ENCODE results near the gene ITIH3.

GRCh38 chr3:52777127-52777958 is 17.3 kb upstream of the ITIH3 start, which contains the start of gene ITIH1:
- TF ChIP-seq, protein P1, sequence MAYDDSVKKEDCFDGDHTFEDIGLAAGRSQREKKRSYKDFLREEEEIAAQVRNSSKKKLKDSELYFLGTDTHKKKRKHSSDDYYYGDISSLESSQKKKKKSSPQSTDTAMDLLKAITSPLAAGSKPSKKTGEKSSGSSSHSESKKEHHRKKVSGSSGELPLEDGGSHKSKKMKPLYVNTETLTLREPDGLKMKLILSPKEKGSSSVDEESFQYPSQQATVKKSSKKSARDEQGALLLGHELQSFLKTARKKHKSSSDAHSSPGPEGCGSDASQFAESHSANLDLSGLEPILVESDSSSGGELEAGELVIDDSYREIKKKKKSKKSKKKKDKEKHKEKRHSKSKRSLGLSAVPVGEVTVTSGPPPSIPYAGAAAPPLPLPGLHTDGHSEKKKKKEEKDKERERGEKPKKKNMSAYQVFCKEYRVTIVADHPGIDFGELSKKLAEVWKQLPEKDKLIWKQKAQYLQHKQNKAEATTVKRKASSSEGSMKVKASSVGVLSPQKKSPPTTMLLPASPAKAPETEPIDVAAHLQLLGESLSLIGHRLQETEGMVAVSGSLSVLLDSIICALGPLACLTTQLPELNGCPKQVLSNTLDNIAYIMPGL (CRISPR knock-in tag; IDR thresholded peaks at IDR 0.05), result no peak
- TF ChIP-seq, protein P2, sequence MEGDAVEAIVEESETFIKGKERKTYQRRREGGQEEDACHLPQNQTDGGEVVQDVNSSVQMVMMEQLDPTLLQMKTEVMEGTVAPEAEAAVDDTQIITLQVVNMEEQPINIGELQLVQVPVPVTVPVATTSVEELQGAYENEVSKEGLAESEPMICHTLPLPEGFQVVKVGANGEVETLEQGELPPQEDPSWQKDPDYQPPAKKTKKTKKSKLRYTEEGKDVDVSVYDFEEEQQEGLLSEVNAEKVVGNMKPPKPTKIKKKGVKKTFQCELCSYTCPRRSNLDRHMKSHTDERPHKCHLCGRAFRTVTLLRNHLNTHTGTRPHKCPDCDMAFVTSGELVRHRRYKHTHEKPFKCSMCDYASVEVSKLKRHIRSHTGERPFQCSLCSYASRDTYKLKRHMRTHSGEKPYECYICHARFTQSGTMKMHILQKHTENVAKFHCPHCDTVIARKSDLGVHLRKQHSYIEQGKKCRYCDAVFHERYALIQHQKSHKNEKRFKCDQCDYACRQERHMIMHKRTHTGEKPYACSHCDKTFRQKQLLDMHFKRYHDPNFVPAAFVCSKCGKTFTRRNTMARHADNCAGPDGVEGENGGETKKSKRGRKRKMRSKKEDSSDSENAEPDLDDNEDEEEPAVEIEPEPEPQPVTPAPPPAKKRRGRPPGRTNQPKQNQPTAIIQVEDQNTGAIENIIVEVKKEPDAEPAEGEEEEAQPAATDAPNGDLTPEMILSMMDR (IDR thresholded peaks at IDR 0.05), result no peak
- TF ChIP-seq JAZF1 (CRISPR knock-in tag; IDR thresholded peaks at IDR 0.05) (no peak), ZBTB21 (CRISPR knock-in tag; IDR thresholded peaks at IDR 0.05; ENCODE audit: borderline replicate concordance) (no peak), ELF4 (CRISPR knock-in tag; IDR thresholded peaks at IDR 0.05; ENCODE audit: low read depth) (no peak)

All from WTC11 (cell line).